GM21515 (cell line): ENCODE data around the gene SLK.

Experiments used
- ATAC-seq: cut with Tn5 transposase; IDR thresholded peaks from one replicate; pipeline ENCODE4 v1.9.1; 2021; ENCODE audit not compliant: unreplicated experiment

Gene SLK

GRCh38 chr10:103985726-103986125 lies 18.8 kb downstream of the SLK start:
- no peak for ATAC-seq

- no peak for ATAC-seq
Observed at GRCh38 chr10:103986360-103986759, 19.4 kb downstream of the SLK start.

DNA sequence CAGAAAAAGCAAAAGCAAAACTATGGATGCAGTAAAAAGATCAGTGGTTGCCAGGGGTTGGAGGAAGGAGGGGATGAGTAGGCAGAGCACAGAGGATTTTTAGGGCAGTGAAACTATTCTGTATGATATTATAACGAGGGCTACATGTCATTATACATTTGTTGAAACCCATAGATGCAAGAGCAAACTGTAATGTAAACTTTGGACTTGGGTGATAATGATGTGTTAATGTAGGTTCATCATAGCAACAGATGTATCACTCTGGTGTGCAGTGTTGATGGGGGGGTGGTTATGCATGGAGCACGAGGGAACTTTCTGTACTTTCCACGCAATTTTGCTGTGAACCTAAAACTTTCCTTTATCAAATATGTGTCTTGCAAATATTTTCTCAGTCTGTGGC lies 23.2 kb downstream of the SLK start:
- no peak for ATAC-seq

DNA sequence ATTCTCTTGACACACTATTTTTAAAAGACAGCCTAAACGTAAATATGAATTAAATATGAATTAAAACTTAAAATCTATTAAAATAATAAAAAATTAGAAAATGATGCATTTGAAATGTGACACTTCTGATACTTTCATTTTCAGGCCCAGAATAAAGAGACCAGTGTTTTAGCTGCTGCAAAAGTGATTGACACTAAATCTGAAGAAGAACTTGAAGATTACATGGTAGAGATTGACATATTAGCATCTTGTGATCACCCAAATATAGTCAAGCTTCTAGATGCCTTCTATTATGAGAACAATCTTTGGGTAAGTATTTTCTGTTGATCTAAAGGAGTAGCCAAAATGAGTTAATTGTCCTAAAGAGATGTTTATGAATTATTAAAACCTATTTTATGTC lies 23.6 kb downstream of the SLK start:
- no peak for ATAC-seq

- no peak for ATAC-seq
Observed at GRCh38 chr10:103991393-103992128, 24.6 kb downstream of the SLK start.

- ATAC-seq: no peak
Observed at GRCh38 chr10:103995134-103995533, 28.2 kb downstream of the SLK start.

- ATAC-seq: no peak
Observed at GRCh38 chr10:103998805-103999204, 31.9 kb downstream of the SLK start.

DNA sequence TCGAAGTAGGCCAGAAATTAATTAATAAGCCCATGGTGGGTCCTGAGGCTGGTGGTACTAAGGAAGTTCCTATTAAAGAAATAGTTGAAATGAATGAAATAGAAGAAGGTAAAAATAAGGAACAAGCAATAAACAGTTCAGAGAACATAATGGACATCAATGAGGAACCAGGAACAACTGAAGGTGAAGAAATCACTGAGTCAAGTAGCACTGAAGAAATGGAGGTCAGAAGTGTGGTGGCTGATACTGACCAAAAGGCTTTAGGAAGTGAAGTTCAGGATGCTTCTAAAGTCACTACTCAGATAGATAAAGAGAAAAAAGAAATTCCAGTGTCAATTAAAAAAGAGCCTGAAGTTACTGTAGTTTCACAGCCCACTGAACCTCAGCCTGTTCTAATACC lies 36.0 kb downstream of the SLK start:
- no peak for ATAC-seq

GRCh38 chr10:104005172-104005863 lies 38.4 kb downstream of the SLK start:
- ATAC-seq: no peak

GRCh38 chr10:104011904-104012303 lies 45.0 kb downstream of the SLK start:
- no peak for ATAC-seq

GRCh38 chr10:104013489-104013888 lies 46.5 kb downstream of the SLK start:
- ATAC-seq: no peak

DNA sequence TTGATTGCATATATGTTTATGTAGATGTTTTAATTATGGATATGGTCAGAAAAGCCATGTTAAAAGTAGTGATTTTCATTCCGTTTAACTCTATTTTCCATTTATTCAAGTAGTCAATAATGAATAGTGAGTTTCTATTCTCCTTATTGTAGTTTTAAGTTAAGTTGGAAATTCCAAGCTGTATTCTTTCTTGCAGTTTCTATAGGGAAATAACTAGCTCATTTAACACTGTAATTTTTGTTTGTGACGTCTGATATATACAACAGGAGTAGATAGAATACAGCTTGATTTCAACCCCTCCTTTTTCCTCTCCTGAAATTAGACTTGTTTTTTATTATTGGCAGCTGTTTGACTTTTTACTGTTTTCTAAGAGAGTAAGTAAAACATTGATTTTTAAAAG lies 47.2 kb downstream of the SLK start:
- no peak for ATAC-seq

- no peak for ATAC-seq
Observed at GRCh38 chr10:104016661-104017060, 49.7 kb downstream of the SLK start.

GRCh38 chr10:104018471-104018870 lies 51.5 kb downstream of the SLK start:
- ATAC-seq: no peak

- no peak for ATAC-seq
Observed at GRCh38 chr10:104020020-104020419, 53.1 kb downstream of the SLK start.

- no peak for ATAC-seq
Observed at GRCh38 chr10:104021246-104021645, 54.3 kb downstream of the SLK start.

DNA sequence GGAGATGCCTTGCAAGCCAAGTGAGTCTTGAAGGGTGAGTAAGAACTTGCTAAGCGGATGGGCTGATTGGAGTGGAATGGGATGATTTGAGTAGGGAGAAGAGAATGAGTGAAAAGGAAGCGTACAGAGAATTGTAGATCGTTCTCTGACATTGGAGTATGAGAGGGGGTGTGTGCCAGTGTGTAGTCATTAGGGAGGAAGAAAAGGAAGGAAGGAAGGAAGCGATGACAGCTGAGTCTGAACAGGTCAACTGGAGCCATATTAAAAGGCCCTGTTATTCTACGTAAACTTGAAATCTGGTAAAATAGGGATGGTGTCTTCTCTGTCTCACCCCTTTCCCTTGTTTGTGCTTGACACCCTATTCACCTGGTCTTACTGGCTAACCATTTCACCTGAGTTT lies 55.1 kb downstream of the SLK start:
- no peak for ATAC-seq

GRCh38 chr10:104025524-104025923 lies 58.6 kb downstream of the SLK start:
- no peak for ATAC-seq

- ATAC-seq: no peak
Observed at GRCh38 chr10:104026762-104027161, 59.8 kb downstream of the SLK start.

GRCh38 chr10:104028146-104028545 lies 61.2 kb downstream of the SLK start:
- ATAC-seq: no peak

DNA sequence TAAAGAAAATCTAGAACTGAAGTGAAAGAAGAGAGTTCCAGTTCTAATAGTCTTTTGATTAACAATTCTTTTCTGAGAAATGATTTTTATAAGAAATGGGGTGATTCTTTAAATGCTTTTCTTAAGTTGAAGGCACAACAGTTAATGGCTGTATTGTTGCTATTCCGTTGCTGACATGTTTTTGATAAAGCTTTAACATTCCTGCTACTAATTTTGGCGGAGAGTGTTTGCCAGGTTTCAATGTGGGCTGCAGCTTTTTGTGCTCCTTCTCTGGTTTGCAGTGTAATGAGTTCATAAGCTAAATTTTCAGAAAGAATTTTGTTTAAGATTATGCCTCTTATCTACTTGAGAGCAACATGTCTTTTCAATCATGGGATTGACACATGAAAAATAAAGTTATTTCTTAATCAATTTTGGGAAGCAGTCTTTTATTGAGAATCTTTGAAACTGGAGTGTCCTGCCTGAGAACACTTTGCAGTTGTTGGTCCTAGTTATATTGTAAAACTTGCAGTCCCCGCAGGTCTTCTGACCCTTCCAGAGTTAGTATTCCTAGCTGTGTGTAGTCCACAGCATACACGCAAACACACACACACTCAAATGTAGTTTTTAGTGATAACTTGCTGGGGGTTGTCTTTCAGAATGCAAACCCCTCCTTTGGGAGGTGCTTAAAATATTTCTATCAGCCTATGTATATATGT lies 62.0 kb downstream of the SLK start:
- ATAC-seq: no peak

- no peak for ATAC-seq
Observed at GRCh38 chr10:104029521-104029860, 62.6 kb downstream of the SLK start.
